GM23248 (cell line): ENCODE data around the gene HOXB2.

ENCODE experiments used
- EZH2 ChIP-seq: fragments of 200-600 bp; sonication (generic); IDR thresholded peaks from 2 replicates; pipeline ENCODE4 v1.6.1; 2018; ENCODE audit warnings: antibody characterized with exemption, mild to moderate bottlenecking; ENCODE audit not compliant: insufficient read depth, poor library complexity, severe bottlenecking
- EZH2phosphoT487 ChIP-seq: fragments of 200-600 bp; sonication (generic); IDR thresholded peaks from 2 replicates; pipeline ENCODE4 v1.6.1; 2018; ENCODE audit warnings: antibody characterized with exemption, moderate library complexity, mild to moderate bottlenecking, low read depth; ENCODE audit not compliant: insufficient read depth

DNA sequence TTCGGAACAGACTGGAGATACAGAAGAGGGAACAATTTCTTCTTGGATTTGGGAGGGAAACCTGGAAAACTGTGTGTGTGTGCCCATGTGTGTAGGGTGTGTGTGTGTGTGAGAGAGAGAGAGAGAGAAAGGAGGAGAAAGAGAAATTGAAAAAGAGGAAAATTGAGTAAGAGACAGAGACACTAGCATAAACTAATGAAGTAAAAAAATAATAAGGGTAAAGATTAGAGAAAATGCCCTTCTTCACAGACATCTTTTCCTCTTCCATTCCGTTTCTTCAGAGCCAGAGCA, 13.9 kb upstream of the HOXB2 start:
- TF ChIP-seq EZH2phosphoT487 (no peak), EZH2 (no peak)
